GM12874 (cell line): ENCODE data around the gene GSTM2.

ENCODE experiments used
- CTCF ChIP-seq: IDR thresholded peaks from 2 replicates; pipeline ENCODE4 v1.5.1; 2011; ENCODE audit warnings: low read depth, mild to moderate bottlenecking, control low read depth, low read length, moderate library complexity; ENCODE audit not compliant: insufficient read depth

GSTM2 gene

GRCh38 chr1:109643385-109644230, 24.2 kb upstream of the GSTM2 start:
- TF ChIP-seq CTCF, result peak; percentile 95

GRCh38 chr1:109644670-109645069, 23.2 kb upstream of the GSTM2 start:
- no peak for TF ChIP-seq CTCF

- no peak for TF ChIP-seq CTCF
Measured at GRCh38 chr1:109649491-109649914, 18.4 kb upstream of the GSTM2 start.

- no peak for TF ChIP-seq CTCF
Measured at GRCh38 chr1:109650609-109651008, 17.2 kb upstream of the GSTM2 start.

- no peak for TF ChIP-seq CTCF
Measured at GRCh38 chr1:109652402-109652801, 15.5 kb upstream of the GSTM2 start.

DNA sequence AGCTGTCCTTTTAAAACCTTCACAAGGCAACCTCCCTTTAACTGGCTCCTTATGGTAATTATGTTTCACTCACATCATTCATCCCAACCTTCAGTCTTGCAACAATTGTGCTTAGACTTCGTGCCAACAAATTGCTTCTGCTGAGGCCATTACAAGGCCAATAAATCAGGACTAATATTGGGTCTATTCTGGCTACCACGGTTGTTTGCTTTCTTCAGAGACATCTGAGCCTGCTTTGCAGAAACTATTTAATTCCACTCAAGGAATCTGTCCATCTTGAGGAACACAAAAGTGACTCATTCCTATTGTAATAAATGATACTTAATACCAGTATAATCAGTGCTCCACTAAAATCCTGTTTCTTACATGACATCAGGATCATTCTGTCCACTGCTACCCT, 14.6 kb upstream of the GSTM2 start:
- TF ChIP-seq CTCF, result no peak

GRCh38 chr1:109654519-109654918, 13.3 kb upstream of the GSTM2 start:
- TF ChIP-seq CTCF, result no peak
